GM18868 (cell line): ENCODE data around the gene MBNL1.
"Not testable (repeated sequence)": the region's sequence is repeated elsewhere in the genome, so short reads cannot be mapped to it uniquely, and the experiment has no call there.

ENCODE experiments used
- ATAC-seq: cut with Tn5 transposase; IDR thresholded peaks from one replicate; pipeline ENCODE4 v1.9.1; 2021; ENCODE audit warnings: mild to moderate bottlenecking, moderate library complexity; ENCODE audit not compliant: unreplicated experiment

MBNL1 gene

DNA sequence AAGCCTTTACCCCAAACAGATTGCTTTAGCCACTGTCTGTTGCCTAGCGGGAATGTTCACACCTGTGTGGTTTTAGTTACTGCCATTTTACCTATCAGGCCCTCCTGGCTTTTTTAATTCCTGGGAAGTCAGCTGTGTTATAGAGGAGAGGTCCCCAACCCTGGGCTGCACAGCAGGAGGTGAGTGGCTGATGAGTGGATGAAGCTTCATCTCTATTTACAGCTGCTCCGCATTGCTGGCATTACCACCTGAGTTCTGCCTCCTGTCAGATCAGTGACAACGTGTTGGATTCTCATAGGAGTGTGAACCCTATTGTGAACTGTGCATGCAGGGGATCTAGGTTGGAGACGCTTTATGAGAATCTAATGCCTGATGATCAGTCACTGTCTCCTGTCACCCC is 127.0 kb downstream of the MBNL1 start:
- ATAC-seq, result no peak

DNA sequence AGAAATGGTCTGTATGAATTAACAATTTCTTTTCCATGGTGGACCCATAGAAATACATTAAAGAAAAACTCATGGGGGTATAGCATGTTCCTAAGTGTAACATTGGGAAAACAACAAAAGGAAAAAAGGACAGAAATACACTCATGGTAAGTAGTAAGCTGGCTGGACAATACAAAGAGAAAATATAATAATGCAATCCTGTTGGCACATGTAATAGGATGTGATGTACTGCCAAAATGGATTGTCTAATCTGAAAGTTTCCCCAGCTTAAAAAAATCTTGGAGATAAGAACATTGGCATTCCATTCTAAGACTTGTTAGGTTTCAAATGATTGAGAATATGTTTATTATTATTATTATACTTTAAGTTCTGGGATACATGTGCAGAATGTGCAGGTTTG is 128.1 kb downstream of the MBNL1 start:
- no peak for ATAC-seq

- not testable (repeated sequence) for ATAC-seq
Observed at GRCh38 chr3:152397348-152397747, 128.6 kb downstream of the MBNL1 start.

- ATAC-seq, result no peak
Observed at GRCh38 chr3:152398495-152398894, 129.8 kb downstream of the MBNL1 start.

DNA sequence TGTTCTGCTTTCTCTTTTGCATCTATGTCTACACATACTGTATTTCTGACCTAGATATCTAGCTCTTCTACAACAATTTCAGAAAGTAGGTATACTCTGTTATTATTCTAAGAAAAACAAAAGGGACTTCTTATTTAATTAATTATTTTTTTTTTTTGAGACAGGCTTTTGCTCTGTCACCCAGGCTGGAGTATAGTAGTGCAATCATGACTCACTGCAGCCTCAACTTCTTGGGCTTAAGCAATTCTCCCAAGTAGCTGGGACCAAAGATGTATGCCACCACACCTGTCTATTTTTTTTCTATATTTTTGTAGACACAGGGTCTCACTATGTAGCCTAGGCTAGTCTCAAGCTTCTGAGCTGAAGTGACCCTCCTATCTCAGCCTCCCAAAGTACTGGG is 130.6 kb downstream of the MBNL1 start:
- no peak for ATAC-seq

DNA sequence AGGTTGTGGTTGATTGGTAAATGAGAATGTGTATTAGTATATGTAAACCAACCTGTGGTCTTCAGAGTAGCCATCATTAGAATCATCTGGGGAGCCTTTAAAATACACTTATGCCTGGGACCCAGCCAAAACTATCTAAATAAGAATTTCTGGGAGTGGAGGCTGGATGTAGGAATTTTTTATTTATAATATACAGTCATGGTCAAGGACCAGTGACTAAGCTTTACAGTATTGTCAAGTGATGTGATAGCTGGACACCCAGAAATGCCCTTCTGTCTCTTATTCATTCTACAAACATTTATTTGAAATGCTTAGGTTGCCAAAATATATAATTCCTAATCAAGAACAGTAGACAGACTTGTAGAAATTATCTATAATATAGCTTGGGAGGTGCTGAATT is 132.2 kb downstream of the MBNL1 start:
- no peak for ATAC-seq

- ATAC-seq, result peak; percentile 76
Observed at GRCh38 chr3:152402695-152403451, 134.1 kb downstream of the MBNL1 start.

DNA sequence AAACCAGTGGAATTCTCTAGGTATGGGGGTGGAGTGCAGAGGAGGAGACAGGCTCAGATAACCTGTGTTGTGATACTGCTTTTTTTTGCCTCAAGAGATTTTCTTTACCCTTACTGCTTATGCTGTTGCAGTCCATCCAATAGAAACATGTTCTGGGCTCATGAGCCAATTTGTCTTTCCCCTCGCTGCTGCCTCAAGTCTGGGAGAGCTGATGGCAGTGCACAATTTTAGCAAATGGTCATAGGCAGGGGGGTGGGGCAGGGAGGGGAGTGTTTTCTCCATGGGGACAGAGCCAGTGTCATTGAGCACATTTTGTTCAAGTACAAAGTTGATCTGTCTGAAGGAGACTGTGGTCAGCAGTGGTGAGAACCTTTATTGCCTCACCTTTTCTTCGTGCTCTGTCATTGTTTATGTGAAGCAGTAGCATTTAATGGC is 134.9 kb downstream of the MBNL1 start:
- peak; percentile 3 for ATAC-seq

- no peak for ATAC-seq
Observed at GRCh38 chr3:152404976-152405375, 136.2 kb downstream of the MBNL1 start.

- no peak for ATAC-seq
Observed at GRCh38 chr3:152405915-152406802, 137.4 kb downstream of the MBNL1 start.

GRCh38 chr3:152413240-152413639 is 144.5 kb downstream of the MBNL1 start:
- no peak for ATAC-seq

GRCh38 chr3:152416808-152417580 is 148.3 kb downstream of the MBNL1 start:
- no peak for ATAC-seq

GRCh38 chr3:152419748-152420147 is 151.0 kb downstream of the MBNL1 start:
- ATAC-seq, result no peak

DNA sequence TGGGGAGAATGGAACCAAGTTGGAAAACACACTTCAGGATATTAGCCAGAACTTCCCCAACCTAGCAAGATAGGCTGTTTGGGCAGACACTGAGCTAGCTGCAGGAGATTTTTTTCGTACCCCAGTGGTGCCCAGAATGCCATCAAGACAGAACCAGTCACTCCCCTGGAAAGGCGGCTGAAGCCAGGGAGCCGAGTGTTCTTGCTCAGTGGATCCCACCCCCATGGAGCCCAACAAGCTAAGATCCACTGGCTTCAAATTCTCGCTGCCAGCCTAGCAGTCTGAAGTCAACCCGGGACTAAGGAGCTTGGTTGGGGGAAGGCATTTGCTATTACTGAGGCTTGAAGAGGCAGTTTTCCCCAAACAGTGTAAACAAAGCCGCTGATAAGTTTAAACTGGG is 152.4 kb downstream of the MBNL1 start:
- no peak for ATAC-seq

GRCh38 chr3:152426393-152426792 is 157.7 kb downstream of the MBNL1 start:
- ATAC-seq, result no peak

GRCh38 chr3:152428577-152428976 is 159.8 kb downstream of the MBNL1 start:
- ATAC-seq, result no peak

- ATAC-seq, result no peak
Observed at GRCh38 chr3:152430223-152431002, 161.7 kb downstream of the MBNL1 start.

DNA sequence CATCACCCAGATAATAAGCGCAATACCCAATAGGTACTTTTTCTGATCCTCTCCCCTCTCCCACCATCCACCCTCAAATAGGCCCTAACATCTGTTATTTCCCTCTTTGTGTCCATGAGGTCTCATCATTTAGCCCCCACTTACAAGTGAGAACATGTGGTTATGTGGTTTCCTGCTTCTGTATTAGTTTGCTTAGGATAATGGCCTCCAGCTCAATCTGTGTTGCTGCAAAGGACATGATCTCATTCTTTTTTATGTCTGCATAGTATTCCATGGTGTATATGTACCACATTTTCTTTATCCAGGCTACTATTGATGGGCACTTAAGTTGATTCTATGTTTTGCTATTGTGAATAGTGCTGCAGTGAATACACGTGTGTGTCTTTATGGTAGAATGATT is 165.4 kb downstream of the MBNL1 start:
- no peak for ATAC-seq

DNA sequence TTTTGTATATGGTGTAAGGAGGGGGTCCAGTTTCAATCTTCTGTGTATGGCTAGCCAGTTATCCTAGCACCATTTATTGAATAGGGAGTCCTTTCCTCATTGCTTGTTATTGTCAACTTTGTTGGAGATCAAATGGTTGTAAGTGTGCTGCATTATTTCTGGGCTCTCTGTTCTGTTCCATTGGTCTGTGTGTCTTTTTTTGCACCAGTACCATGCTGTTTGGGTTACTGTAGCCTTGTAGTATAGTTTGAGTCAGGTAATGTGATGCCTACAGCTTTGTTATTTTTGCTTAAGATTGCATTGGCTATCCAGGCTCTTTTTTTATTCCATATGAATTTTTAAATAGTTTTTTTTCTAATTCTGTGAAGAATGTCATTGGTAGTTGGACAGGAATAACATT is 166.5 kb downstream of the MBNL1 start:
- ATAC-seq, result not testable (repeated sequence)
